ENCODE measurements around the gene KCNQ1. TPM values are rescaled to one million over a fixed set of nuclear protein-coding genes. Genes with fewer than 3 reads are reported as not detected.

The KCNQ1 gene
- total RNA-seq, 1 donor from 2014 or later, result 0.16 TPM

- peaks cover 27% of the 10 kb centered on the region for H3K27me3 Mint-ChIP-seq (ENCODE audit: unreplicated experiment)
- peaks cover 6% of the 10 kb centered on the region for H3K4me1 Mint-ChIP-seq (ENCODE audit: unreplicated experiment)
- no peak overlapping the region for H3K4me3 Mint-ChIP-seq (ENCODE audit: unreplicated experiment)
- H3K36me3 Mint-ChIP-seq (ENCODE audit: unreplicated experiment), result no peaks in the 10 kb centered on the region
- no peak for DNase-seq (ENCODE audit: extremely low spot score, unreplicated experiment)
- H3K27ac Mint-ChIP-seq (ENCODE audit: unreplicated experiment), result no peak overlapping the region
- no peaks in the 10 kb centered on the region for H3K9me3 Mint-ChIP-seq (ENCODE audit: unreplicated experiment)
- TF ChIP-seq, protein P1, sequence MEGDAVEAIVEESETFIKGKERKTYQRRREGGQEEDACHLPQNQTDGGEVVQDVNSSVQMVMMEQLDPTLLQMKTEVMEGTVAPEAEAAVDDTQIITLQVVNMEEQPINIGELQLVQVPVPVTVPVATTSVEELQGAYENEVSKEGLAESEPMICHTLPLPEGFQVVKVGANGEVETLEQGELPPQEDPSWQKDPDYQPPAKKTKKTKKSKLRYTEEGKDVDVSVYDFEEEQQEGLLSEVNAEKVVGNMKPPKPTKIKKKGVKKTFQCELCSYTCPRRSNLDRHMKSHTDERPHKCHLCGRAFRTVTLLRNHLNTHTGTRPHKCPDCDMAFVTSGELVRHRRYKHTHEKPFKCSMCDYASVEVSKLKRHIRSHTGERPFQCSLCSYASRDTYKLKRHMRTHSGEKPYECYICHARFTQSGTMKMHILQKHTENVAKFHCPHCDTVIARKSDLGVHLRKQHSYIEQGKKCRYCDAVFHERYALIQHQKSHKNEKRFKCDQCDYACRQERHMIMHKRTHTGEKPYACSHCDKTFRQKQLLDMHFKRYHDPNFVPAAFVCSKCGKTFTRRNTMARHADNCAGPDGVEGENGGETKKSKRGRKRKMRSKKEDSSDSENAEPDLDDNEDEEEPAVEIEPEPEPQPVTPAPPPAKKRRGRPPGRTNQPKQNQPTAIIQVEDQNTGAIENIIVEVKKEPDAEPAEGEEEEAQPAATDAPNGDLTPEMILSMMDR (IDR thresholded peaks at IDR 0.05), result no peak
Observed at GRCh38 chr11:2728128-2728662, 283.4 kb downstream of the KCNQ1 start.

GRCh38 chr11:2728663-2729332, 284.0 kb downstream of the KCNQ1 start:
- DNase-seq (ENCODE audit: extremely low spot score, unreplicated experiment), result no peak
- TF ChIP-seq, protein P1 (IDR thresholded peaks at IDR 0.05), result no peak
- no peak overlapping the region for H3K4me3 Mint-ChIP-seq (ENCODE audit: unreplicated experiment)
- H3K27me3 Mint-ChIP-seq (ENCODE audit: unreplicated experiment), result peaks cover 23% of the 10 kb centered on the region
- no peaks in the 10 kb centered on the region for H3K36me3 Mint-ChIP-seq (ENCODE audit: unreplicated experiment)
- no peak overlapping the region for H3K27ac Mint-ChIP-seq (ENCODE audit: unreplicated experiment)
- no peaks in the 10 kb centered on the region for H3K9me3 Mint-ChIP-seq (ENCODE audit: unreplicated experiment)
- H3K4me1 Mint-ChIP-seq (ENCODE audit: unreplicated experiment), result peaks cover 7% of the 10 kb centered on the region

- Mint-ChIP-seq H3K9me3 (ENCODE audit: unreplicated experiment) (no peaks in the 10 kb centered on the region), H3K4me3 (ENCODE audit: unreplicated experiment) (no peak overlapping the region), H3K27ac (ENCODE audit: unreplicated experiment) (no peak overlapping the region), H3K4me1 (ENCODE audit: unreplicated experiment) (peaks cover 7% of the 10 kb centered on the region), H3K27me3 (ENCODE audit: unreplicated experiment) (peaks cover 16% of the 10 kb centered on the region), H3K36me3 (ENCODE audit: unreplicated experiment) (no peaks in the 10 kb centered on the region)
- TF ChIP-seq, protein P1 (IDR thresholded peaks at IDR 0.05), result no peak
- DNase-seq (ENCODE audit: extremely low spot score, unreplicated experiment), result no peak
Observed at GRCh38 chr11:2729841-2730240, 285.0 kb downstream of the KCNQ1 start.

DNA sequence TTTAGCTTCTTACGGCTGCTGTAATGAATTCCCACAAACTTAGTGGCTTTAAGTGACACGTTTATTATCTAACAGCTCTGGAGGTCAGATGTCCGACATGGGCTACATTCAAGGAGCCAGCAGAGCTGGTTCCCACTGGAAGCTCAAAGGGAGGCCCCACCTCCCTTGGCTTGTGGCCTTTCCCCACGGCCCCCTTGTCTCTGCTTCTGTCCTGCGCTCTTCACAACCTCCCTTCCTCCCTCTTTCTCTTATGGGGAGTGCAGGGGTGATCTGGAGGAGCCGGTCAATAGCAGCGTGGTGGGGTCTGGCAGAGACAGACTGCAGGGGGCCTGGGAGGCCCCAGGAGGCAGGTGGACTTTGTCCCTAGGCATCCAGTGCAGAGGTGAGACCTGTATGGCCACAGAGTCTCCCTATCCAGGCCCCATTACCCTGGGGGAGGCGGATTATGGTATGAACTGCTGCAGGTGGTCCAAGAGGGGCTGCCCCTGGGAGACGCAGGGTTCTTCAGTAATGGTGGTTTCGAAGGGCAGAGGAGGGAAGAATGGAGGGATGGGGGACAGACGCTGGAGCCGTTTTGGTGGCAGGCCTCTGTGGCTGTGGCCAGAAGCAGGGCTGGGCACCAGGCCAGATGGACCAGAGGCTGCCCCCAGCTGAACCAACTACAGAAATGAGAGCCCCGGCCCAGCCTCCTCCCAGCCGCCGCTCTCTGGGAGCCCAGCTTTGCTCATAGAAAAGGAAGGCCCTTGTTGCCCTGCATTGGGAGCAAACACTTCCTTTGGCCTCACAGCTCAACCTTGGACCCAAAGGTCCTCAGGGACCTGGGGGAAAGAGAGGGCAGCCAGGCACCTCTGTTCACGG, 285.7 kb downstream of the KCNQ1 start:
- no peak overlapping the region for H3K4me3 Mint-ChIP-seq (ENCODE audit: unreplicated experiment)
- no peak for DNase-seq (ENCODE audit: extremely low spot score, unreplicated experiment)
- peaks cover 16% of the 10 kb centered on the region for H3K27me3 Mint-ChIP-seq (ENCODE audit: unreplicated experiment)
- TF ChIP-seq, protein P1 (IDR thresholded peaks at IDR 0.05), result no peak
- no peak overlapping the region for H3K27ac Mint-ChIP-seq (ENCODE audit: unreplicated experiment)
- no peaks in the 10 kb centered on the region for H3K36me3 Mint-ChIP-seq (ENCODE audit: unreplicated experiment)
- H3K9me3 Mint-ChIP-seq (ENCODE audit: unreplicated experiment), result no peaks in the 10 kb centered on the region
- peaks cover 7% of the 10 kb centered on the region for H3K4me1 Mint-ChIP-seq (ENCODE audit: unreplicated experiment)

Measured in osteocyte (in vitro differentiated cells).